B cell (primary cell): ENCODE measurements around the gene SEMA6A.

Experiments used
- CTCF ChIP-seq: fragments of 200-600 bp; IDR thresholded peaks from one replicate; pipeline ENCODE4 v1.8.0; 2022; ENCODE audit warnings: antibody characterized with exemption, mild to moderate bottlenecking
- EZH2 ChIP-seq: IDR thresholded peaks from 2 replicates; pipeline ENCODE4 v1.6.1; 2012; ENCODE audit warnings: borderline replicate concordance, low read depth, mild to moderate bottlenecking, moderate library complexity, low read length; ENCODE audit not compliant: insufficient read depth, poor library complexity, severe bottlenecking

- no peak for TF ChIP-seq CTCF
- no peak for TF ChIP-seq EZH2
Measured at GRCh38 chr5:116509483-116510244, 65.0 kb downstream of the SEMA6A start.
